Muscle of back (tissue), 11 donors: ENCODE results near the gene PIP4P1. TPM values are rescaled to one million over a fixed set of nuclear protein-coding genes. Genes with fewer than 3 reads are reported as not detected.
A peak's percentile ranks its signal among the peaks of the same experiment; 100 is the strongest.

ENCODE experiments used
- DNase-seq, 3 donors: peaks; one replicate each; pipeline versions ENCODE4 v3.0.0 to v3.0.0-alpha.2; 2013
- polyA plus RNA-seq, 10 donors: library from polyadenylated mRNA; unstranded; fragments of 120-200 nt; gene quantifications; one replicate each; pipeline ENCODE4 v1.2.1, GENCODE V29; 2013; ENCODE audit not compliant: insufficient read length in 10 of 10

Gene PIP4P1
- polyA plus RNA-seq, 10 donors = 15.7 to 31.4 (median 19.8) TPM

GRCh38 chr14:20438664-20439063 lies 22.6 kb downstream of the PIP4P1 start:
- DNase-seq = no peak

- DNase-seq = peak in 1 of 3 donors; percentile 32
Measured at GRCh38 chr14:20436363-20436755, 24.9 kb downstream of the PIP4P1 start.

GRCh38 chr14:20435582-20436362 lies 25.5 kb downstream of the PIP4P1 start, which contains the start of gene KLHL33:
Gene KLHL33 (minus strand): TSS chr14:20436166. CDS start chr14:20435811, 355 bp downstream.
- peak in 1 of 3 donors; percentile 10 for DNase-seq

GRCh38 chr14:20434701-20435581 lies 26.3 kb downstream of the PIP4P1 start:
- peak; percentile 33 to 53 (median 44) for DNase-seq

- peak in 1 of 3 donors; percentile 8 for DNase-seq
Measured at GRCh38 chr14:20429801-20430669, 31.2 kb downstream of the PIP4P1 start.

GRCh38 chr14:20428802-20429201 lies 32.4 kb downstream of the PIP4P1 start:
- DNase-seq = no peak

GRCh38 chr14:20428010-20428365 lies 33.2 kb downstream of the PIP4P1 start:
- no peak for DNase-seq

GRCh38 chr14:20427231-20428009 lies 33.8 kb downstream of the PIP4P1 start:
- peak in 2 of 3 donors; percentile 7 to 23 for DNase-seq

- DNase-seq = no peak
Measured at GRCh38 chr14:20424851-20425250, 36.4 kb downstream of the PIP4P1 start.

- no peak for DNase-seq
Measured at GRCh38 chr14:20422886-20423285, 38.3 kb downstream of the PIP4P1 start.

- no peak for DNase-seq
Measured at GRCh38 chr14:20421267-20421666, 40.0 kb downstream of the PIP4P1 start.

GRCh38 chr14:20419419-20419818 lies 41.8 kb downstream of the PIP4P1 start:
- no peak for DNase-seq

- DNase-seq = no peak
Measured at GRCh38 chr14:20418501-20418909, 42.7 kb downstream of the PIP4P1 start.

GRCh38 chr14:20417250-20418186 lies 43.7 kb downstream of the PIP4P1 start:
- DNase-seq = no peak

GRCh38 chr14:20416223-20416622 lies 45.0 kb downstream of the PIP4P1 start:
- no peak for DNase-seq

GRCh38 chr14:20415782-20416206 lies 45.4 kb downstream of the PIP4P1 start:
- peak; percentile 29 to 52 (median 29) for DNase-seq

GRCh38 chr14:20413744-20414082 lies 47.5 kb downstream of the PIP4P1 start:
- no peak for DNase-seq

GRCh38 chr14:20412876-20413743 lies 48.1 kb downstream of the PIP4P1 start, which contains the start of gene TEP1:
Gene TEP1 (minus strand): TSS chr14:20413501. CDS start chr14:20408439, 5,062 bp downstream.
- DNase-seq = peak; percentile 77 to 95 (median 86)

- peak in 1 of 3 donors; percentile 44 for DNase-seq
Measured at GRCh38 chr14:20412411-20412810, 48.8 kb downstream of the PIP4P1 start.
